GM21360 (cell line): Measurements from ENCODE around the gene OLIG2.

Experiments
- ATAC-seq: cut with Tn5 transposase; IDR thresholded peaks from one replicate; pipeline ENCODE4 v1.9.1; 2021; ENCODE audit warnings: mild to moderate bottlenecking, moderate library complexity; ENCODE audit not compliant: unreplicated experiment

OLIG2 gene

GRCh38 chr21:33063907-33064622, 38.3 kb downstream of the OLIG2 start:
- no peak for ATAC-seq

DNA sequence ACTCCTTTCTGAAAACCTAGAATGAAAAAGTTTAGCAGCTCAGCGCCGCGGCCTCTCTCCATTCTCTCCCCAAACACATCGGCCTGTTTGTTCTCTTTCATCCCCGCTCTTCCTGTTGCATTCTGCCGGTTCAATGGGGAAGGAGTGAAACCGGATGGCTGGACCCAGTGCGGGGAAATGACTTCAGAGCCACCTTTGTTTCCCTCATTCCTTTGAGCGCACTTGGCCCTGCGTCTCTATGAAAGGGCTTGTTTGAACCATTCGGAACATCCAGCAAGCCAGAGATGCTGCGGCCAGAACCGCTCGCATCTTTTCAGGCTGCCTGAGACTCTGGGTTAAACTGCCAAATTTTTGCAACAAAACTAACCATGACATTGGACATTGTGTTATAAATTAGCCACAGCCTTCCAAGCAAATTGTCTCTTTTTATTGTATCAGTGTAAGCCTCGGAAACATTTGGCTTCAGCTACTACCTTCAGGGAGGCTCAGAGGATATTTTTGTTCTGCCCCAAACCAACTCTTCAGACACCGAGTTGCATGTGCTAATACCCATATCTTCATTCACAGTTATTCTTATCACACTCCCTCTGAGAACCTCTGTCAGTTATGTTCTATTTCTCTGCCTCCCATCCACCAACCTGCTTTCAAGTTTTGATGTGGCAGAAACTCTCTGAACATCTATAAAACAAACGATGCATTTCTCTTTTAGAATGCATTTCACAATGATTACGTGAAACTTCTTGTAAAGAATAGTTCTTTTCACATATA, 39.1 kb downstream of the OLIG2 start:
- ATAC-seq = no peak

DNA sequence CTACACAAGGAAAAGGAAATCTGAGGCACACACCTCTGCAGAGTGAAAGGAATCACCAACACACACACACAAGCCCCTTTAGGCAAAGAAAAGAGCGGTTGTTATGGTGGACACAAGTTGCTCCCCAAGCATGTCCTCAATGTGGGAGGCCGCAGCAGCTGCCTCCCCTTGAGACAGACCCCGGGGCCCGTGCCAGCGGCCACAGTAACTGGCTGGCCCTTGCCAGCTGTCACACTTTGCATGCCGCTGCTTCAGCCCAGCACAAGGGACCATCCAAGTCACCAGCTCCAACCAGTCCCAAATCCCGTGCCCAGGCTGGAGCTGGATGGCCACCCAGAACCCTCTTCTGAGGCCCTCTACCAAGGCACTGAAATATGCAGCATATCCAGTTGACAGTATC, 41.3 kb downstream of the OLIG2 start:
- no peak for ATAC-seq

- no peak for ATAC-seq
Measured at GRCh38 chr21:33067457-33067856, 41.7 kb downstream of the OLIG2 start.

- no peak for ATAC-seq
Measured at GRCh38 chr21:33069243-33069642, 43.5 kb downstream of the OLIG2 start.

DNA sequence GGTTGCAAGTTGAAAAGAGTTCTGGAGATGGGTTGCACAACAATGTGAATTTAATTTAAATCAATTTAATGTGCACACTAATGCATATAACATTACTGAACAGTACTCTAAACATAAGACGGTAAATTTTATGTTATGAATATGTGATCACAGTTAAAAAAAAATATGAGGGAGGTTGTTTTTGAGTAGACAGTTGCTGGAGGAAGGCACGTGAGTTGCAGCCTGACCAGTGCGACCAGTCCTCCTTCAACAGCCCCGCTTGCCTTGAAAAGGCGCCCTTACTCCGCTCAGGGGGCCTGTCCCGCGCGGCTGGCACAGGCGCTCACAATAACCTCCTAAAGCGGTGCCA, 43.9 kb downstream of the OLIG2 start:
- ATAC-seq = no peak

GRCh38 chr21:33069994-33070743, 44.4 kb downstream of the OLIG2 start, which contains the start of gene OLIG1:
TSS of gene OLIG1 (plus strand) at chr21:33070141. CDS start at chr21:33070247, 106 bp downstream.
- ATAC-seq = no peak

GRCh38 chr21:33070744-33070997, 44.9 kb downstream of the OLIG2 start:
- ATAC-seq = no peak

DNA sequence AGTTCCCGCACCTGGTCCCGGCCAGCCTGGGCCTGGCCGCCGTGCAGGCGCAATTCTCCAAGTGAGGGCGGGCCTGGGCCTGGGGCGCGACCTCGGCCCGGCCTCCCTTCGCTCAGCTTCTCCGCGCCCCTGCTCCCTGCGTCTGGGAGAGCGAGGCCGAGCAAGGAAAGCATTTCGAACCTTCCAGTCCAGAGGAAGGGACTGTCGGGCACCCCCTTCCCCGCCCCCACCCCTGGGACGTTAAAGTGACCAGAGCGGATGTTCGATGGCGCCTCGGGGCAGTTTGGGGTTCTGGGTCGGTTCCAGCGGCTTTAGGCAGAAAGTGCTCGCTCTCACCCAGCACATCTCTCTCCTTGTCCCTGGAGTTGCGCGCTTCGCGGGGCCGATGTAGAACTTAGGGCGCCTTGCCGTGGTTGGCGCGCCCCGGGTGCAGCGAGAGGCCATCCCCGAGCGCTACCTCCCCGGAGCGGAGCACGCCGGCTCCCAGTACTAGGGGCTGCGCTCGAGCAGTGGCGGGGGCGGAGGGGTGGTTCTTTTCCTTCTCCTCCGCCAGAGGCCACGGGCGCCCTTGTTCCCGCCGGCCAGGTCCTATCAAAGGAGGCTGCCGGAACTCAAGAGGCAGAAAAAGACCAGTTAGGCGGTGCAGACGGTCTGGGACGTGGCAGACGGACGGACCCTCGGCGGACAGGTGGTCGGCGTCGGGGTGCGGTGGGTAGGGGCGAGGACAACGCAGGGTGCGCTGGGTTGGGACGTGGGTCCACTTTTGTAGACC, 45.4 kb downstream of the OLIG2 start:
- no peak for ATAC-seq

DNA sequence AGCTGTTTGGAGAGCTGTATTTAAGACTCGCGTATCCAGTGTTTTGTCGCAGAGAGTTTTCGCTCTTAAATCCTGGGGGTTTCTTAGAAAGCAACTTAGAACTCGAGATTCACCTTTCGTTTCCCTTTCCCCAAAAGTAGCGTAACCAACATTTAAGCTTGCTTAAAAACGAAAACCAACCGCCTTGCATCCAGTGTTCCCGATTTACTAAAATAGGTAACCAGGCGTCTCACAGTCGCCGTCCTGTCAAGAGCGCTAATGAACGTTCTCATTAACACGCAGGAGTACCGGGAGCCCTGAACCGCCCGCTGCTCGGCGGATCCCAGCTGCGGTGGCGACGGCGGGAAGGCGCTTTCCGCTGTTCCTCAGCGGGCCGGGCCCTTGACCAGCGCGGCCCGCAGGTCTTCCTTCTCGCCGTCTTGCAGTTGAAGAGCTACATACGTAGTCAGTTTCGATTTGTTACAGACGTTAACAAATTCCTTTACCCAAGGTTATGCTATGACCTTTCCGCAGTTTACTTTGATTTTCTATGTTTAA, 46.1 kb downstream of the OLIG2 start:
- ATAC-seq = no peak

DNA sequence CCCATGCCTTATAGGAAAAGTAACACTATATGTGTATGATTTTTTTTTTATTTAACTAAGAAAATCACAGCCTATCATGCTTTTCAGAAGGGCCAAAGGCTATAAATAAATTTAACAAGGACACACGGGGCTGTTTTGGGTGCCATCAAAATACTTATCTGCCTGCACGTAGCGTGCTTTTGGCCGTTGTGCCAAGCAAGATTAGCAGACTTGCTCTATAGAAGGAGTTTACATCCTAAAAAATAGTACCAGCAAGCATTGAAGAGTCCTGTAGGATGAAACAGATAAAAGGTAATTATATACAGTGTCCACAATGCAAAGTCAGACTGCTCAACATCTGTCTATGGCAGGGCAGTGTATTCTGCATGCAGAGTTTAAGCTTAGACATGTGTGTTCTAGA, 47.9 kb downstream of the OLIG2 start:
- no peak for ATAC-seq

GRCh38 chr21:33075128-33075527, 49.4 kb downstream of the OLIG2 start:
- no peak for ATAC-seq

DNA sequence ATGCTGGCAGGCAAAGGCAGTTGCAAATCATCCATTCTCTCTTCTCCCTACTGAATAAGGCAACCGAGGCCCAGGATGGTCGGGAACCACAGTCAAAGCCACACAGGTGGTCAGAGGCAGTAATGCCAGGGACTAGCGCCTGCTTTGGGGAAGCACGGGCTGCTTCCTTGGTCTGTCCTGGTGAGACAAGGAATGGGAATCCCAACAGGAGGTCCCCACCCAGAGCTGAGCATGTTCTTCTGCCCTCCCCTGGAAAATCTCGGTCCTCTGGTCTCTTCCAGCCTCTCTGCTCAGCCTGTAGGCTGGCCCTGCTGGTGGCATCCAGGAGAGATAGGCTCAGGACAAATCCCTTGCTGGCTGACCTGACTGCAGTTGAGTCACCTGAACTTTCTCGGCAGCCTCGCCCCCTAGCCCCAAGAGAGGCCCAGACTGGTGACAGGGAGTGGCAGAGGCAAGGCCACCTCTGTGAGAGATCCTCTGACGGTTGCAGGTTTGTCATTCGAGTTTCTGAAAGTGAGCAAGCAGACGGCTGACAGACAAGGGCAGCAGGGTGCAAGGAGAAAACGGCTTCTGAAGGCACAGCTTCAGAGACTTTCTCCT, 50.0 kb downstream of the OLIG2 start:
- no peak for ATAC-seq

DNA sequence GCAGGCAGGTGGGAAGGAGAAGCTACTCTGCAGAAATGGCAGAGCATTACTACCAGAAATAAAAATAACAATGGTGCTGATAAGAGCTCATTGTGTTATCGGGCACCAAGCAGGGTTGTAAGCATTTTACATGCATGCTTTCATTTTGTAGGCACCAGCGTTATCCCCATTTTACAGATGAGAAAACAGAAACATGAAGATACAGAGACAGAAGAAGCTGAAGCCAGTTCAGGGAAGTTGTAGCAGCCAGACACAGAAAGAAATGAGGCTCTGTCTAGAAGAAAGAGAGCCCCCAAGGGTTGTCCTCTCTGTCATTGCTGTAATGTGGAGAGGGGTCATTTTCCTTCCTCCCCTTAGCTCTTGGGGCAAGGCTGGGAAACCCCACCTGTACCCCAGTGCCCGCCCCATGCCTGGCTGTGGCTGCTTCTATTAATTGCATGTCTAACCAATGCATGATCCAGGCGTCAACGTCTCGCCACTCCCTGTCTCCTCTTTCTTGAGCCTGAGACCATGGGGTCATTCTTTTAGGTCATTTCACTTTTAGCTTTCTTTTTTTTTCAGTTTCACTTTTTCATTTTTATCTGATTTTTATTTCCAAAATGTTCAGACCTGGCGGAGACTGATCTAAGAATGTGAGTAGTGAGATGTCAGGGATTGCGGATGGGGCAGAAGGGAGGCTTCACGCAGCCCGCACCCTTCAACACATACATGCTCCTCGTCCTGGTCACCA, 51.0 kb downstream of the OLIG2 start:
- no peak for ATAC-seq
